Testis (tissue), 3 donors: ENCODE measurements around the gene PPY. TPM values are rescaled to one million over a fixed set of nuclear protein-coding genes. Genes with fewer than 3 reads are reported as not detected.
A peak's percentile ranks its signal among the peaks of the same experiment; 100 is the strongest.

ENCODE experiments used
- DNase-seq: peaks from one replicate; pipeline ENCODE4 v3.0.0-alpha.2; 2019
- H3K27ac ChIP-seq, 2 donors: fragments of 200-600 bp; sonication (generic); one replicate each; pipeline ENCODE4 v1.5.1; 2019
- H3K27me3 ChIP-seq: fragments of 200-600 bp; sonication (generic); one replicate; pipeline ENCODE4 v1.5.1; 2019
- H3K36me3 ChIP-seq: fragments of 200-600 bp; sonication (generic); one replicate; pipeline ENCODE4 v1.5.1; 2017; ENCODE audit warnings: low read depth; ENCODE audit errors: missing control alignments
- H3K4me1 ChIP-seq: fragments of 200-600 bp; sonication (generic); one replicate; pipeline ENCODE4 v1.5.1; 2019
- H3K4me3 ChIP-seq, 2 donors: fragments of 200-600 bp; sonication (generic); one replicate each; pipeline ENCODE4 v1.5.1; 2017 to 2019
- H3K9me3 ChIP-seq: fragments of 200-600 bp; sonication (generic); one replicate; pipeline ENCODE4 v1.5.1; 2017
- CTCF ChIP-seq, 3 experiments: fragments of 450-650 bp in 2 of 3; fragments of 200-600 bp in 1 of 3; sonication (generic) in 1 of 3; IDR thresholded peaks; one replicate each; pipeline ENCODE4 v1.5.1; 2016 to 2019; ENCODE audit warnings: antibody characterized with exemption in 3 of 3, mild to moderate bottlenecking in 2 of 3, moderate library complexity in 1 of 3
- POLR2A ChIP-seq: fragments of 450-650 bp; IDR thresholded peaks from one replicate; pipeline ENCODE4 v1.6.1; 2017; ENCODE audit warnings: antibody characterized with exemption, mild to moderate bottlenecking, moderate library complexity
- WGBS, 2 donors: methylation state at CpG; one replicate each; pipeline ENCODE4 v1.1.5; 2018; 5-methylcytosine and 5-hydroxymethylcytosine counted together
- intact Hi-C: fragments of 100-400 bp; cut with DNase I; formaldehyde crosslinking; loops from one replicate; pipeline ENCODE4 v1.15.1; 2023; ENCODE audit warnings: low total_unique reads
- polyA plus RNA-seq: library from polyadenylated mRNA; stranded (reverse); fragments of 350-450 nt; fragmentation: Illumina TruSeq; extraction: RNeasy Lipid Tissue Mini Kit (QIAGEN cat#74804); gene quantifications from one replicate; pipeline ENCODE4 v1.2.3, GENCODE V29; 2014; ENCODE audit warnings: low read depth, low replicate concordance; ENCODE audit not compliant: insufficient read depth
- total RNA-seq, 2 donors: library from RNA; depleted of rRNA; stranded (reverse); fragments of >200 nt; gene quantifications; one replicate each; pipeline ENCODE4 v1.2.3, GENCODE V29; 2016

The PPY gene
- total and polyA plus RNA-seq, 3 donors from 2014 or later, result 0.99 TPM; not detected in 2

- H3K27ac ChIP-seq, result no peak overlapping the region
- H3K36me3 ChIP-seq, result no peaks in the 10 kb centered on the region
- peaks cover 4% of the 10 kb centered on the region for H3K4me1 ChIP-seq
- no peaks in the 10 kb centered on the region for H3K9me3 ChIP-seq
- 82 to 86% methylated on average over 8 of the region's 8 CpGs for WGBS, 2 donors
- DNase-seq, result no peak
- intact Hi-C loops, result no loop called here
- H3K4me3 ChIP-seq, result no peak overlapping the region
- H3K27me3 ChIP-seq, result no peaks in the 10 kb centered on the region
- TF ChIP-seq CTCF (IDR thresholded peaks at IDR 0.05), result no peak
These were observed 13.9 kb upstream of the PPY start for GRCh38 chr17:43956222-43956621.

GRCh38 chr17:43953746-43954145, 11.5 kb upstream of the PPY start, which contains the start of gene PYY:
Gene PYY (minus strand): TSS chr17:43953940. CDS start chr17:43953483, 457 bp downstream.
- Histone ChIP-seq H3K4me3 (peak within 1 kb of the TSS; percentile 39 to 60), H3K36me3 (no peaks in the 10 kb centered on the region), H3K27ac (peak within 1 kb of the TSS in 1 of 2 donors; percentile 44), H3K27me3 (no peaks in the 10 kb centered on the region), H3K9me3 (no peaks in the 10 kb centered on the region), H3K4me1 (peaks cover 4% of the 10 kb centered on the region)
- no peak for DNase-seq
- TF ChIP-seq CTCF (IDR thresholded peaks at IDR 0.05) (no peak), POLR2A (no peak)
- intact Hi-C loops, result no loop called here
- 41 to 57% methylated on average over 5 to 11 of the region's 11 CpGs for WGBS, 2 donors

GRCh38 chr17:43952724-43953666, 10.7 kb upstream of the PPY start:
- Histone ChIP-seq H3K9me3 (no peaks in the 10 kb centered on the region), H3K27me3 (no peaks in the 10 kb centered on the region), H3K4me3 (peak overlapping the region; percentile 39 to 60), H3K36me3 (no peaks in the 10 kb centered on the region), H3K4me1 (peaks cover 4% of the 10 kb centered on the region), H3K27ac (peak overlapping the region; percentile 44 to 50)
- TF ChIP-seq POLR2A (no peak), CTCF (IDR thresholded peaks at IDR 0.05) (no peak)
- 11% methylated on average over 32 to 80 of the region's 82 CpGs for WGBS, 2 donors
- DNase-seq, result peak; percentile 75
- intact Hi-C loops, result no loop called here

- Histone ChIP-seq H3K9me3 (no peaks in the 10 kb centered on the region), H3K36me3 (no peaks in the 10 kb centered on the region), H3K4me3 (peak overlapping the region; percentile 39 to 60), H3K4me1 (peaks cover 4% of the 10 kb centered on the region), H3K27me3 (no peaks in the 10 kb centered on the region), H3K27ac (peak overlapping the region; percentile 44 to 50)
- intact Hi-C loops, result no loop called here
- WGBS, 2 donors, result 8 to 14% methylated on average over 18 to 19 of the region's 19 CpGs
- peak; percentile 39 for DNase-seq
- TF ChIP-seq CTCF (IDR thresholded peaks at IDR 0.05), result no peak
- TF ChIP-seq POLR2A, result no peak
These were observed 10.1 kb upstream of the PPY start for GRCh38 chr17:43952351-43952723.
